Measurements from ENCODE around the gene SAYSD1.
A peak's percentile ranks its signal among the peaks of the same experiment; 100 is the strongest.

The SAYSD1 gene

DNA sequence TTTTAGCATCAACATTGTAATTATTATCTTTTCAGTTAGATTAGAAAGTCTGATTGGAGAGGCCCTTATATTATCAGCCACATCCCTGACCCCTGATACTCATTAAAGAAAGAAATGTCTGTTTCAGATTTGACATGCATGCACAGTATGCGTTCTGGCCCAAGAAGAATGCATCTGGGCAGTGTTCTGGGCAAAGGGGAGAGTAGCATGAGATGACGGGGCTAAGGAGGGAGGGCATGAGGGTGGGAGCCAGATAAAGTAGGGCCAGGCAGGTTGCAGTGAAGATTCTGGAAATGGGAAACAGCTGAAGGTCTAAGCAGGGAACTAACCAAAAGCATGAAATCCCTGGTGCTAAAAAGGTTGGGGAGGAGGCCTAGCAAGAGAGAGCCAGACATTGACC lies 7.3 kb downstream of the SAYSD1 start:
- no peak for DNase-seq

DNA sequence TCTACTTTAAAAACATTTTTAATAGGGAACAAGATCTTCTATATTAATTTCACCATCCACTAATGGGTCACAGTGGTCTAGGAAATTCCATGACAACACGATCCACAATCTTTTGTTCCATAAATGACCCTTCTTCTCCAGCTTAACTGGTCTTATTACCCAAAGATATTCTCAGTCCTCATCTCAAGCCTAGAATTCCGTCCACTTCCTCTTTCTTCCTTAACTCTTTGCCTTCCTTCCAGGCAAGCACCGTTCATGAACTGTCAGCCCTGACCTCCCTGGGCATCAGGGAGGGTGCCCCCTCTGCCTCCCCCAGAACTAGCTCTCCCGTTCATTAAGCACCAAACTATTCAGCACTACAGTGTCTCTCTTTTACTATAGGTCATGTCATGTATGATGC lies 8.0 kb downstream of the SAYSD1 start:
- DNase-seq = no peak

DNA sequence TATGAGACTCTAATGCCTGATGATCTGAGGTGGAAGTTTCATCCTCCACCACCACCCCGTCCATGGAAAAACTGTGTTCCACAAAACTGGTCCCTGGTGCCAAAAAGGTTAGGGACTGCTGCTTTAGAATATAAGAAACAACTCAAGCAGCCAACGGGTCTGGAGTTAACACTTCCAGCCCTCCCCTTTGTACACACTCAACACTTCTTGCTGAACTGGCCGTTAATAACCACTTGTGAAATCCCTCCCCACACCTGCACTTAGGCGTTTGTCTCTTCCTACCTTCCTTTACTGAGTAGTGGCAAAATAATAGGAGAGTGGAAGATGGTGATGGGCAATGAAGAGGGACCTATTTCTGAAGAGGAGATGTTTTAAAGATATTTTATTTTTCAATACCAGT lies 10.5 kb downstream of the SAYSD1 start:
- no peak for DNase-seq

- DNase-seq = no peak
Observed at GRCh38 chr6:39102821-39103136, 12.2 kb downstream of the SAYSD1 start.

DNA sequence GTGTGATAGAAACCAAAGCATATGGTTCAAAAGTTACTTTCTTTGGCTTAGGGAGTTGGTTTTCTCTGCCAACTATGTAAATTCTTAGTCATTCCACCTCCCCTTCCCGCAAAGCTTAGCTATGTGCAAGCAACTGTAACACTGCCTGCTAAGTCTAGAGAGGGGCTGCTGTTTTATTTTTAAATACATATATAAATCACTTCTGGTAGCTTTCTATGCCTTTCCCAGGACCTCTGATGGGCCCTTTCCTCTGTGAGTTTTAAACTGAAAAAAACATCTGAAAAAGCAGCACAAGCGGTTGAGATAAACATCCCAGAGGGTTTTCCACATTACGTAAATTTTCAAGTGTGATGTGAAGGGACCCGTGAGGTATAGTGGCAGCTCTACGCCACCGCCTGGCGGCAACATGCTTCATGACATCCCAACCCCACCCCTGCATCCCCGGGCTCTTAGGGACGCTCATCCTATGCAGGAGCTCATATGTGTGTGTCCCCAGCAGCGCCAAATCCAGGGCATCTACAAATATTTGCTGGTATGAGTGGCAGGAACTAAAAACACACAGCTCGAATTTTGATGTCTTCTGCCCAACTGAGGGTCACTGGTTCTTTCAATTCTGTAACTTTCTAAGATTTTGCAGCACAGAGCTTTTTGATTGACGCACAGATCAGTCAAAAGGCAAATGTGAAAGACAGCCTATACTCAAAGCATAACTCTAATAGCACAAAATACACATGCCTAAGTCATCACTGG lies 12.7 kb downstream of the SAYSD1 start:
- DNase-seq = peak; percentile 44

DNA sequence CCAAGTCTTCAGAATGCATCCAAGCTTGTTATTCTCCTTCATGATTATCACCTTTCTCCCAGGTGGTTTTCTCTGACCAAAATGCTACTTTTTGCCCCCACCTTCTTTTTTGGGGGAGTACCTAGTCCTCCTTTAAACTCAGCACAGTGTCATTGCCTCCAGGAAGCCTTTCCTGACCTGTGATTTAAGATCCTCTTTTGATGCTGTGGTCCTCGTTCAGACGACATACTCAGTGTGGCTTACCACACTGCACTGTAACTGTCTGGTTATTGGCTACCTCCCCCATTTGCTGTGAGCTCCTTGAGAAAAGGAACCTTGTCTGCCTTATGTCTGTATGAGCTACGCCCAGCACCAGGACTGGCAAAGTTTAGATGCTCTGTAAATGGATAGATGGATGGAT lies 14.6 kb downstream of the SAYSD1 start:
- DNase-seq = no peak

DNA sequence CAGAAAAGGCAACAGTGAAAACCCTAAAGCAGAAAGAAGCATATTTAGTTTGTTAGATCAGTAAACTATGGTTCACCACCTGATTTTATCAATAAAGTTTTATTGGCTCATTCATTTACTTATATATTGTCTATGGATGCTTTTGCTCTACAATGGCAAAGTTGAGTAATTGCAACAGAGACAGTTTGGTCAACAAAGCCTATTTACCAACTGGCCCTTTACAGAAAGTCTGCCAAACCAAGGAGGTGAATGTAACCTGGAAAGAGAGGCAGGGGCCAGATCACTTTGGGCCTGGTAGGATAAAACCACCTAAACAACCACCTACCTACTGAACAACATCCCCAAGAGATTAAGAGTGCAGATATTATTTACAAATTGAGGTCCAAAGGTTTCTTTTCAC lies 19.4 kb downstream of the SAYSD1 start:
- DNase-seq = no peak

DNA sequence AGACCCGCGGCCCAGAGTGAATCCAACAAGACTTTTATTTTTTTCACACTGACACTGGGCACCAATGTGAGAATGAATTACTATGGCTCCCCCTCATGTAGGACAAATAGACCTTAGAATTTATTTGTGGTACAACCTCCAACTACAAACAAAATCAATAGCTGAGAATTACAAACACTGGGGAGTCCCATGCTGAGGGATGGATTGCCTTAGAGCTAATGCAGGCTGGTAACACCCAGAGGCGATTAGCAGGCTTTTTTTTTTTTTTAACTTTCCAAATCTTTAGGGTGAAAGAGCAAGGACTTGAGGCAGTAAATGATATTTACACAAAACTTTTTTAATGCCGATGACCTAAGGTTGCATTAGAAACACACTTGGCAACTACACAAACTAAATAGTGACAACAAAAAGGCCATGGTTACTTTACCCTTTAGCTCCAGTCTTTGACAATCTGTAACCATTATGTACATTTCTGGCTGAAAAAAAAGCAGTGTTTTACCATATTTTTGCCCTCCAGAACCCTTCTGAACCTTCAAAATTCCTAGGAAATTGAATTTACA lies 21.8 kb downstream of the SAYSD1 start:
- no peak for DNase-seq

- no peak for DNase-seq
Observed at GRCh38 chr6:39092124-39092523, 22.9 kb downstream of the SAYSD1 start.

DNA sequence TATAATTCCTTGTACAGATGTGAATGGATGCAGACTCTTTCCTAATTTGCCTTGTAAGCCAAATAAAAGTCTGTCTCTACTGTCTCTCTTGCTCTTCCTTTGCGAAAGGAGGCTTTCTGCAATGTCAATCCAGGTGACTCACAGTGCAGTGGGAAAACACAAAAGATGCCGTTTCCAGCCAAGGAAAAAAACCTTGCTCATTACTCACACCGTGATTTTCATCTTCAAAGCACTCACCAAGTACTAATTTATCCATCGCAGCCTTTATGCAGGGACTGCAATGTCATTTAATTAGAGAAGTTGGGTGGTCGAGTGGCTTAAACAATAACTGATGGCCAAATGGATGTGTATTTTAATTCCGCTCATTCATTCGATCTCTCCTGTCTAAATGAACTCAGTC lies 23.8 kb downstream of the SAYSD1 start:
- no peak for DNase-seq

GRCh38 chr6:39090036-39090435 lies 24.9 kb downstream of the SAYSD1 start:
- no peak for DNase-seq

DNA sequence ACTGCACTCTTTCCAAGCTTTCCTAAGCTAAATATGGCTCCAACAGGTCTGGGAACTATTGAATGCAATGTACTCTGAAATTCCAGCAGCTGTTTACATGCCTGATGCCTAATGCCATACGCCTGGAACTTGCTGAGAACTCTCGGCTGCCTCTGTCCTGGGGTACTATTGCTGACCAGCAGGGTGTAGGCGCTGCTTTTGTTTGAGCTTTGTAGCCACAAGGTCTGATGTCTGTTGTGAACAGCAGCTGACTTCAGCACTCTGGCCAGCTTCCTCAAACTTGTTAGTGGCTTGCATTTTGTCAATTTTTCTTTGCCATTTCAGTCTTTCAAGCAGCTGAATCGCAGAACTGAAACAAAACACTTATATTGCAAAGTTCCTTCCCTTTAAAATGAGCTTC lies 26.7 kb downstream of the SAYSD1 start:
- DNase-seq = no peak

DNA sequence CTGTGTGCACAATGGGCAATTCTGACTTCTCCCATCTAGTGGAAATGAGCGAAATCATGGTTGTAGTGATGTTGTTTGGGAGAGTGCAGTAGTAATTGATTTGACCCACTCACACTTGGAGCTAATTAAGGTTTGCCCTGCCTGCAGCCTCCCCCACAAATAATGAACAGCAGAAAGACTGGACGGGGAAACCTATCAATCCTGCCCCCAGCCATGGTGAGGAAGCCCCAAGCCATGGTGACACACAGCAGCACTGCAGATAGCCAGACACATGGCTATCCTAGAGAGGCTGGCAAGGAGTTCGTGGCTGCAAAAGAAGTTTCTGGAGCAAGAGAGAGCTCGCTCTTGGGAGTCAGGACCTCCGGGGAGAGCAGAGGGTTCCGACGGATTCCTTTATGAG lies 27.8 kb downstream of the SAYSD1 start:
- DNase-seq = no peak

DNA sequence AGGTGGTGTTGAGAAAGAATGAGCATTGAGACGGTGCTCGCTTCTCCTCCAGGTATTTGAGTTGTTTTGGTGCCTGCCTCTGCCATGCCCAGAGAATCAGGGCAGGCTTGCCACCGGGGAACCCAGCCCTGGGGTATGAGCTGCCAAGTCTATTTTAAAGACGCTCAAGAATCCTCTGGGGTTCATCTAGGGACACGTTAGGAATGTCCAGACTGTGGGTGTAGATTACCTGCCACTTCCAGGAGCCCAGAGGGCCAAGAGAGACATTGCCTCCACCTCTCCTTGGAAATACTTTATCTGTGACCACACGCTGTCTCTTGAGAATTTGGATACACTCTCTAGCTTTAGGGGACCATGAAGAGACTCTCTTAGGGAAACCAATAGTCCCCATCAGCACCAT lies 28.3 kb downstream of the SAYSD1 start:
- no peak for DNase-seq

DNA sequence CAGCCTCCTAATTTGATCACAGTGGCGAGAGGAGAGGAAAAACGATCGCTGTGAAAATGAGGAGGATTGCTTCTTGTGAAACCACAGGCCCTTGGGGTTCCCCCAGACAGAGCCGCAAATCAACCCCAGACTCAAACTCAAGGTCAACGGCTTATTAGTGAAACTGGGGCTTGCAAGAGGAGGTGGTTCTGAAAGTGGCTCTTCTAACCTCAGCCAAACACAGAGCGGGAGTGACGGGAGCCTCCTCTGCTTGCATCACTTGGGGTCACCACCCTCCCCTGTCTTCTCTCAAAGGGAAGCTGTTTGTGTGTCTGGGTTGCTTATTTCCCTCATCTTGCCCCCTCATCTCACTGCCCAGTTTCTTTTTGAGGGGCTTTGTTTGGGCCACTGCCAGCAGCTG lies 28.7 kb downstream of the SAYSD1 start:
- DNase-seq = no peak

GRCh38 chr6:39085129-39085797 lies 29.7 kb downstream of the SAYSD1 start:
- DNase-seq = no peak

DNA sequence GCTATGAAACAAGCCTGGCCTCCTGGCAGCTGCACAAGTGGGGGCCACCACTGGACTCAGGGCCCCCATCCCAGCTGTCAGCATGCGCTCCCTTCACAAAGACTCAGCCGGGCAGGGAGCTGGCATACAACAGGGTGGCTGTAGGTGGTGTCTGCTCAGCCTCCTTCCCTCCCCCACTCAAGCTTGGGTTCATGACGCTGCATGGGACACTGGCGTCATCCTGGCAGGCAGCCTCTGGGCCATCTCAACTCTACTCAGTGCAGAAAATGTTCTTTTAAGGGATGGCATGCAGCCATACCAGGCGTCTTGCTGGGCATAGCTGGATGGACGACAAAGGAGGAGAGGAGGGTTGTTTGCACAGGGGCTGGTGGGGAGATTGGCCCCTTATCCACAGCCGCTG lies 30.5 kb downstream of the SAYSD1 start:
- DNase-seq = no peak

DNA sequence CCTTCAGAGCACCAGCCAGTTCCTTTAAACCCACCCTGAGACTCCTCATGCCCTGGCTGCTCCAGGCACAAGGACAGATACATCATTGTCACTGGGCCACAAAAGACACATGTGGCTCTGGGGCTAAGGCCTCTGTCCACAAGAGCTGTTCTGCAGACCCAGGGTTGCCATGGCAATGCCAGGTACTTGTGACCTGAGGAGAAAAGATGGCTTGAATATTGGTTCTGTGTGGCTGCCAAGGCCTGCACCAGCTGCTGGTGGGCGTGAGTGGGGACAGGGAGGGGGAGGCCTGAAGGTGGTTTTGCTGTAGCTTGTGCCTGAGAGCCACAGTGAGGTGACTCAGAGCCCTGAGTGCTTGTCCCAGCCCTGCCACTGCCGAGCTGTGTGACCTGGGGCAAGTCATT lies 31.8 kb downstream of the SAYSD1 start:
- DNase-seq = no peak

DNA sequence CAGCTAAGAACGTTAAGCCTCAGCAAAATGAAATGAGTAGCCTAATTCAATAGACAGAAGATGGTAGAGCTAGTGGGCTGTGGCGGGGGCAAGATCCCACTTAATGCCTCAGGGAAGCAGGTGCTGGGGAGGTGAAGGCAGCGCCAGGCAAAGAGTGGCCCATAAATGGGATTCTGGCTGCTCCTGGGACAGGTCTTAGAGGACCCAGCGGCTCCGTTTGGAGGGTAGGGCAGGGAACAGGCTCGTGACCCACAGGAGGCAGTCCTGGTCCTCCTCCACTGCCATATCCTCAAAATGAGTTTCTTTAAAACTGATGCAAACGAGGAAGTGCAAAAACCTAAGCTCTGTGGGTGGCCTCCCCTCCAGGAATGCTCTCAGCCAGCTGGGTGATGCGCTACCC lies 32.7 kb downstream of the SAYSD1 start:
- DNase-seq = no peak

DNA sequence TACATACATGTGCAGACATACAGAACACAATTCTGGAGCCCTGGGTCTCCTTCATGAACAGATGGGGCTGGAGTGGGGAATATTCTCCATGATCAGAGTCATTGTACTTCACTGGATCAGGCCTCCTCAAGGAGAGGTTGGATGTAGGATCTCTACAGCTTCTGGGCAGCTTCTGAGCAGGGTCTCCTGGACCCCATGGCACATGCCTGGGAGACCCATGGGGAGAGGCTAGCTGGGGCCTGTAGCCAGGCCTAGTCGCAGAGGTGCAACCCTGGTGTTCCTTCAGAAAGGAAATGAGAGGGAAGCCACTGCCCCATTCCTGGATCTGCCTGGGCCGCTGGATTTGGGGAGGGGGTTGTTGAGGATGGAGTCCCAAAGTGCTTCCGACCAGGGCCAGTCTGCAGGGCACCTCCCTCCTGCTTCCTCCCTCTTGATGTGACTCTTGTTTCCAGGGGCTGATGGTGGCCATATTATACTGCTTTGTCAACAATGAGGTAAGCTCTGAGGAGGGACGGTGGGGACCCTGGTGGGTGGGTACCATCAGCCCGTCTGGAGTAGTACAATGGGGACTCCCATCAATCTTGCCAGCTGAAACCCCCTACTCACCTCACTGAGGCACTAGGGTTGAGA lies 34.6 kb downstream of the SAYSD1 start:
- DNase-seq = no peak

GRCh38 chr6:39079197-39080125 lies 35.5 kb downstream of the SAYSD1 start:
- no peak for DNase-seq

DNA sequence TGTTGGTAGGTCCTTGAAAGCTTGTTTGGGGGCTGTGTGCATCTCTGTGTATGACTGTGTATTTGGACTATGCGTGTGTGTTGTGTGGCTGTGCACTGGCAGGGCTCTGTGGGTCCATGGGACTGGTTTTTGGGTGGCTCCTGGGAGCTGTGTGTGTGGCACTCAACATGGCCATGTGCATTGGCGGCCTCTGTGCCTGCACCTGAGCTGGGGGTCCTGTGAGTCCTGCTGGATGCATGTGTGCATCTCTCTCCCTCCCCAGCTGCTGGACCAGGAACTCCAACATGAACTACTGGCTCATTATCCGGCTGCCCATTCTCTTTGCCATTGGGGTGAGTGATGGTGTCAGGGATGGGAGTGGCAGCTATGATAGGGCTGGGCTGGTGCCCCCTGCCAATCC lies 36.3 kb downstream of the SAYSD1 start:
- DNase-seq = no peak
